Fibroblast of skin of back (primary cell): ENCODE results near the gene RPL5. TPM values are rescaled to one million over a fixed set of nuclear protein-coding genes. Genes with fewer than 3 reads are reported as not detected.

Experiments used
- DNase-seq: peaks from one replicate; pipeline ENCODE4 v3.0.0-alpha.2; 2013
- polyA plus RNA-seq, 2 experiments: library from polyadenylated mRNA; unstranded; fragments of 120-200 nt; gene quantifications; one replicate each; pipeline ENCODE4 v1.2.1, GENCODE V29; 2013; ENCODE audit not compliant: insufficient read length in 2 of 2

The RPL5 gene
- polyA plus RNA-seq (2013, experiment 1 of 2; ENCODE audit: insufficient read length), result 1,104 TPM
- polyA plus RNA-seq (2013, experiment 2 of 2; ENCODE audit: insufficient read length), result 1,544 TPM

DNA sequence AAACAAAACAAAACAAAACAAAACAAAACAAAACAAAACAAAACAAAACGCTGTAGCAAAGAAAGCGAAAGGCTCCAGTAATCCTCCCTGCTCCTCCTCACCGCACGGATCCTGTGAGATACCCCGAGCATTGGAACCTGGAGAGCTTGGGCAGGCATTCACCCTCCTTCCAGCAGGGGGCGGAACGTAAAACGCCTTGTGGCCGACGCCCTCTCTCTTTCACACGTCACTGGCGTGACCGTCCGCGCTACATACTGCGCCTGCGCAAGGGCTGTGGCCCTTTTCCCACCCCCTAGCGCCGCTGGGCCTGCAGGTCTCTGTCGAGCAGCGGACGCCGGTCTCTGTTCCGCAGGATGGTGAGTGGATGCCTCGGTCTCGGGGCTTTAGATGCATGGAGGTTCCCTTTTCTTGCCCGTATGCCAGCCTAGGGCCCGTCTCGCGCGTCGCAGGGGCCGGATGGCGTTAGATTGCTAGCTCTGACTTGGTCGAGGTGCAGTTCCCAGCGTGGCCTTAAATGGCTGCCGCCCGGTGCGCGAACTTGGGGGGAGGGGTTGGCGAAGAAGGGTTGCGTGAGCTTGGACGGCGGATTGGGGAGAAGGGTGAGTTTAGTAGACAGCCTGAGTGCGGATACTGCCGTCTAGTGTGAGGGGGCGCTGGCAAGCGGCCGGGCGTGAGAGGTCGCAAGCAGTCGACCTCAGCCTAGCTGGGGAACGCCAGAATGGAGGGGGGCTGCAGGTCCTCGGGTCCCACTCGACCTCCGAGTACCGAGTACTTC is at the start of gene RPL5:
Gene RPL5, plus strand, starts transcription at position 279 of the 775 bp plus-strand sequence. Its CDS starts 75 bp downstream, at position 354.
- peak; percentile 96 for DNase-seq

- DNase-seq, result peak; percentile 40
Observed at GRCh38 chr1:92783550-92783949, 48.3 kb upstream of the RPL5 start.

GRCh38 chr1:92784021-92784638 is 47.7 kb upstream of the RPL5 start:
- peak; percentile 45 for DNase-seq

DNA sequence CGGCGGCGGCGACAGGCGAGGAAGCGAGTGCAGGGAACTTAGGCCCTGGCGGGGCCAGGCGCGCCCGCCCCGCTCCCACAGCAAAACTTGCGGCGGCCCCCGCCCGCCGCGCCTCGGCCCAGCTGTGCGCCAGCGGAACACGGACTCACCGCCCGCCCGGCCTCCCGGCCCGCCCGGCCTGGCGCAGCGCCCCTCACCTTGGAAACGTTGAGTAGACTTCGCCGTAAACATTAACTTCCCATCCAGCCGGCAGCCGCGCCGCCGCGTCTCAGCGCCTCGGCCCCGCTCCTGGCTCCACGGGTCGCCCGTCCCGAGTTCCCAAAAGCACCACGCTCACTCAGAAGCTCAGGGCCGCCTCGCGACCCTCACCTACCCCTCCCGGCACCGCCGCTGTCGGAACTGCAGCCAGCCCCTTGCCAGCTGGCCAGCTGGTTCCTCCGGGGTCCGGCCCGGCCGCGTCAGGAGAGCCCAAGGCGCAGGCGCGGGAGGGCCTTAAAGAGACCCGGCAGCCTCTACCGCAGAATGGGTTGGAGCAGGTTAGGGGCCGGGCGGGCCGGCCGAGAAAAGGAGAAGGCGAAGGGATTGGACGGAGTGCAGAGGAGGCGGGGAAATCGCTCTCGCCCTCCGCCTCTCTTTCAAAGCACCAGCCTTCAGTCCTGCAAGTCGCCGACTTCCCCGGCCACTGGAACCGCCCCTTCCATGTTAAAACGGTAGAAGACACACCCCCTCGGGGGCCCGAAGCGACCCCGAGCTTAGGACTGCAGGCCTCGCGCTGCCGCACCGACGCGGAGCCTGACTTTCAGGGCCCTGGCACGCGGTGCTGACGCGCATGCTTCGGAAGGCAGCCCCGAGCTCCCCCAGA is 47.0 kb upstream of the RPL5 start, which contains the start of gene EVI5:
Gene EVI5, minus strand, starts transcription at position 470 of the 862 bp plus-strand sequence. CDS start 48,562 bp downstream, outside the sequence.
- peak; percentile 97 for DNase-seq

DNA sequence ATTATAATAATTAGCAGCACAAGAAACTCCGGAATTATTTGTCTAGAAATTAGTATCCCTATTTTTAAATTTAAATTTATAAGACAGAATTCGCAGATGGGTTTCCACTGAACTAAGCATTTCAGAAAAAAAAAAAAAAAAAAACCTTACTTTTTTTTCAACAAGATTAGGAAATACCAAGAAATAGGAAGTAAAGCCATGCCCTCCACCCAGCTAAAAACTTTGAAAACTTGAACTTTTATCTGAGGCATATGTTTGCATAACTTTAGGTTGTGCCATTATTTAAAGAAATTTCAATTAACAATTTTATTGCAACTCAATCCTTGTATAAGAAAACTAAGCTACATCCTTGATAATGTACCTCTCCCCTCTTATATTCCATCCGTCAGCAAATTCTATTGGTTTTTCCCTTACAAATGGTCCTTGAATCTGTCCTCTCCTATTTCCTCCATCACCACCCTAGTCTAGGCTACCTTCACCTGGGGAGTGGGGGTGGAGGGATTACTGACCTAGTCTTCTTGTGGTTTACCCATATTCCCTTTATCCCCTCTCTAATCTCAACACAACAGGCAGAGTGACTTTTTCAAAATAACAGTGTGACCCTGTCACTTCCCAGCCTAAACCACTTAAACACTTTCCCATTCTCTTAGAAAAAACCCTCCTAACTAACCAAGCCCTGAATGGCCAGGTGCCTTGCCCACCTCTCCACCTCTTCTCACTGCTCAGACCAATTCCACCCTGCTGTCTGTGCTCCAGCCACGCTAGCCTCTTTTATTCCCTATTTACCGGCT is 45.5 kb upstream of the RPL5 start:
- DNase-seq, result no peak

- DNase-seq, result no peak
Observed at GRCh38 chr1:92790081-92790480, 41.8 kb upstream of the RPL5 start.

GRCh38 chr1:92790867-92791266 is 41.0 kb upstream of the RPL5 start:
- DNase-seq, result no peak

DNA sequence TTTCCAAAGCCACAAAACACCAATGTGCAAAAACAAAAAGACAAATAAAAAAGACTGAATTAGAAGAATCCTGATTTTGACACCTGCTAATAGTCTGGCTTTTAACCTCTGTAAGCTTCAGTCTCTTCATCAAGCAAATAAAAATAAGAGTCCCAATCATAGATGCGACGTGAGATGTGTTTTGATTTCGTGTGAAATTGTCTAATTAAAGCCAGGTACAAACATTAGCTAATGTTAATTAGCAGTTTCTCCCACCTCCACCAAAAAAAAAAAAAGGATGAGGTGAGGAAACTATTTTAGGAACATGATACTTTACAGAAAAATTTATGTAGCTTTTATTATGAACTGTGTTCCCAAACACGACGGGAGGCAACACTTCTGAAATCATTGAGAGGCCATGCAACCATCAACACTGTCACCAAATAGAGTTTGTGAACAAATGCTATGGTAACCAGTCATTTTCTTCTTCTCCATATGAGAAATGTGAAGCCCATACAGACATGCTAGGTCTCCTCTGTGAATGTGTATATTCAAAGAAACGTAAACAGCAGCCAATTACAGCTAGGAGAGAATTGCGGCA is 40.3 kb upstream of the RPL5 start:
- no peak for DNase-seq

GRCh38 chr1:92792340-92792782 is 39.5 kb upstream of the RPL5 start:
- DNase-seq, result no peak

GRCh38 chr1:92795166-92795565 is 36.7 kb upstream of the RPL5 start:
- peak; percentile 74 for DNase-seq

GRCh38 chr1:92797297-92797696 is 34.5 kb upstream of the RPL5 start:
- no peak for DNase-seq

- peak; percentile 59 for DNase-seq
Observed at GRCh38 chr1:92797961-92798360, 33.9 kb upstream of the RPL5 start.

- no peak for DNase-seq
Observed at GRCh38 chr1:92803140-92803887, 28.5 kb upstream of the RPL5 start.

DNA sequence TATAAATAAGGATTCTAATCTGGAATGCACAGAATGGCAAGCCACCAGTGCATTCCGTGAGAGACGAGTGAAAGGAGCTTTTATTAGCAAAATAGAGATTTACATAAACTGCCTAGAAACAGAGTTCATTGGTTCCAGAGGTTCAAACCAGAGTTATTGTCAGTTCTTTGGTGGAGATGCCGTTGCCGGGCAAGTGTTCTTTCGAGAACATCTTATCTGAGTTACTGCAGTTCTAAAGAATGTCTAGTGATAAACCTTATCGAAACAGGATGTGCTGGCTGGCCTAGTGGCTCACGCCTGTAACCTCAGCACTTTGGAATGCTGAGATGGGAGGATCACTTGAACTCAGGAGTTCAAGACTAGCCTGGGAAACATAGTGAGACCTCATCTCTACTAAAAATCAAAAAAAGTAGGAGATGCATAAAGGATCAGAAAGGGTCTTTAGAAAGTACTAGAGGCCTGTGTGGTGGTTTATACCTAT is 27.1 kb upstream of the RPL5 start:
- peak; percentile 96 for DNase-seq

DNA sequence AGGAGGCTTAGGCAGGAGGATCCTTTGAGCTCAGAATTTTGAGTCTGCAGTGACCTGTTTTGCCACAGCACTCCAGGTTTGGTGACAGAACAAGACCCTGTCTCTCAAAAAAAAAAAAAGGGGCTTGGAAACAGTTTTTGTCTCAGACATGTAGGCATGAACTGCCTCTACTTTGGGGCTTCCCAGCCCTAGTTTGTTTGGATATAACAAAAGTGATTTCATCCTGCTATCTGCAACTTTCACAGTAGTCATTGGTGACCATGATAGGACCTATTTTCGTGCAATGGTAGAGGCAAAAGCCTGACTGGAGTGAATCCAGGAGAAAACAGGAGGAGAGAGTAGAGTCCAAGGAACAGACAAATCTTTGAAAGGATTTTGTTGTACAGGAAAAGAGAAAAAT is 26.6 kb upstream of the RPL5 start:
- no peak for DNase-seq

DNA sequence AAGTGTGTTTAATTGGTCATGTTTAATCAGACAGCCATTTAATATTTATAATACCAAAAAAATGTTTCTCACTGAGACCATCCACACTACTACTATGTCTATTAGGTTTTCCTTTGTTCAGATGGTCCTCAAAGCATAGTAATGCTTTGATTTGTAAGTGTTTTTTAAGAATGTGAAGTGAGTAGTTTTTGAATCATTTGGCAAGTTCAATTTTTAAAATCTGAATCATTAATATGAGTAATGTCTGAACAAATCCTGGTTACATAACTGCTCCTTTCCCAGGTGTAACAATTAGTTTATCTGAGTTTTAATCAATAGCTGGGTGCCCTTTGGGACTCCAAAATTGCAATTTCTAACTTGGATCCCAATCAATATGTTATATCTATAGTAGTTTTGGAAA is 23.5 kb upstream of the RPL5 start:
- peak; percentile 19 for DNase-seq

- no peak for DNase-seq
Observed at GRCh38 chr1:92816732-92817131, 15.1 kb upstream of the RPL5 start.

GRCh38 chr1:92817137-92817697 is 14.6 kb upstream of the RPL5 start:
- DNase-seq, result no peak

DNA sequence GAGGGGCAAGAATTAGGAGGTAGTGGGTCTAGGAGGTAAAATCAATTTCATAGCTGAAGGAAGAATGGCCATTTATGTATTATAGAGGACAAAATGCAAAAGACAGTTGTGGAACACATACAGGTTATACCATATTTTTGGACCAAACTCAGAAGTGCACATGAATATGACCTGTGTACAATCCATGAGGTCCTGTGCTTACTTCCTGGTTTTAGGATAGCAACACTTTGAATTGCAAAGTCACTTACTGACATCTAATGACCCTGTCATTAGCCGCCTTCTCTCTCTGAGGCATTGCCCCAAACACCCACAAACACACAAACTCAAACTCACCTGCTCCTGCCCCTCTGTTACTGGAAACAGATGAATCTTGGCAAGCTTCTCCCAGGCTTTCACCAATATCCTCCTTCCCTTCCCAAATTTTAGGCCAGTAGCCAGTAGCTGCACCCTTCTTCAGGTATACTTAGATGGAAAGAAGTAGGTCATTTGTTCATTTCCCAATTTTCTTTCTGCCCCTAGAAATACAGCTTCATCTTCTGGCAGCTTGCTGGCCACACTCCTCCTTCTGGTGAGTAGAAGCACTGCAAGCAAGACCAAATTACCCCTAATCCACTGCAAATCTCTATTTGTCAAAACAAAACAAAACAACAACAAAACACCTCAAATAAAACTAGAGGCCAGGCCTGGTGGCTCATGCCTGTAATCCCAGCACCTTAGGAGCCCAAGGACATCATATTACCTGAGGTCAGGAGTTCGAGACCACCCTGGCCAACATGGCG is 13.7 kb upstream of the RPL5 start:
- peak; percentile 31 for DNase-seq
